GM19455 (cell line): Measurements from ENCODE around the gene TCP11L2.
"Not testable (repeated sequence)": the region's sequence is repeated elsewhere in the genome, so short reads cannot be mapped to it uniquely, and the experiment has no call there.

Experiments
- ATAC-seq: cut with Tn5 transposase; IDR thresholded peaks from one replicate; pipeline ENCODE4 v1.9.1; 2021; ENCODE audit not compliant: unreplicated experiment

TCP11L2 gene

DNA sequence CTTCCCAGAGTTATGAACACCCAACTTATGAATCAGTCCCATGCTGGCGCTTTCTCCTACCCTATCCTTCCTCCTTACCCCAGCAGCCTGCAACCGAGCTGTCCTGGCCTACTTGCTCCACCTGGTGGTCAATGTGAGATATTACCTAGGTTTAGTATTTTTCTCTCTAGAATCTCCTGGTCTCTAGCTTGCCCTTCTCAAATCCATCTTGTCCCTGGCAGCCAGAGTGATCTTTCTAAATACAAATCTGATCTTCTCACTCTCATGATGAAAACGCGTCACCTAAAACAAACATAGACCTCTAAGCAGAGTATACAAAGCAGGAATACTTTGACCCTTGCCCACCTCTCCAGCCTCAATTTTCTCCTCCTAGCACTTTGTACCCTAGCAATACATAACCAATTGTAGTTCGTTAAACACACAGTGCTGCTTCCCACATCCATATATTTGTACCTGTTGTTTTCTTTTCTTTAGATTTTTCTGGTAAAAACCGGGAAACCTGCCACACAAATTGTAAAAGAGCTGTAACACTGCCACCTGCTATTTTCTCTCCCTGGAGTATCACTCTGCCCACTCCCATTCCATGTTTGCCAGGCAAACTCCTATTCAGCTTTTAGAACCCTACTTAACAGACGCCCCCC is 20.0 kb upstream of the TCP11L2 start:
- no peak for ATAC-seq

DNA sequence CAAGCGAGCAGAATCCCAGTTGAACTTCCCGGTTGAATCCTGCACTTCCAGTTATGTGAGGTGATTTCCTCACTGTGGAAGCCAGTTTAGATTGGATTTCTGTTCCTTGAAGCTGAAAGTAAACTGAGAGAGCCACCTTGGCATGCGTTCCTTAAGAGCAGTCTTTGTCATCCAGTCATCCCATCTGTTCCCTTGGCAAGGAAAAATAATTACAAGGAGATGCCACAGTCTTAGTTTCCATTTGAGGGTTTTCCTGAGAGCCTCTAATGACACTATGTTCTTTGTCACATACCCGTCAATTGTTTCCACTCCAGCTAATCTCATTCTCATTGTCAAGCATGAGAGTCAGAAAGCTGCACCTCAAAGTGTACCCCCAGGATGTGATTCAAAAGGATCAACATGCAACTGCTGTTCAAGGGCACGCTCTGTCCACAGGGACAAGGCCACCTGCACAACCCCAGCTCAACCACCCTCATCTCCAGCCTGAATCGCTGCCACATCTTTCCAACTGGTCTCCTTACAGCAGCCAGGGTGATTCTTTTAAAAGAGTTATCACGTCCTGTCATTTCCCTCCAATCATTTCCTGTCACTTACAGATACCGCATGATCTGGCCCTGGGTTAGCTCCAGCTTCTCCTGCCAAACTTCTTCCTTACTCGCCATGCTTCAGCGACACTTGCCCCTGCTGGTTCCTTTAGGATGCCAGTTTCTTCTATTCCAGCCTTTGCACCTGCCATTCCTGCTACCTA is 18.0 kb upstream of the TCP11L2 start:
- ATAC-seq: no peak

DNA sequence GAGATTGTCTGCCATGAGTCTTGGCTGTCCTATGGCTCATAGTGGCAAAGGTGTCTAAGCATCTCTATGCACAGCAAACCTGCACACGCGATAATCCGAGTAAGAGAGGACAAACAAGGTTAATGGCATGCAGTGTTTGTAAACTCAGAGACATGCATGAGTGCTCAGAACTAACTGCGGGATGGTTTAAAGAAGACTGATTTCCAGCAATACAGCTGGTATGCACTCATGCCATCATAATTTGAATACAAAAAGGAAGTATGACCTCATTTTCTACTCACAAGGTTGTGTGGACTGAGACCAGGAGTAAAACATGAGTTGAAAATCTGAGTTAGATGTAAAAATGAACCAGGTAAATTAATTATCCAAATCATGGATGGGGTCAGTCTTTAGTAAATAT is 16.6 kb upstream of the TCP11L2 start:
- no peak for ATAC-seq

DNA sequence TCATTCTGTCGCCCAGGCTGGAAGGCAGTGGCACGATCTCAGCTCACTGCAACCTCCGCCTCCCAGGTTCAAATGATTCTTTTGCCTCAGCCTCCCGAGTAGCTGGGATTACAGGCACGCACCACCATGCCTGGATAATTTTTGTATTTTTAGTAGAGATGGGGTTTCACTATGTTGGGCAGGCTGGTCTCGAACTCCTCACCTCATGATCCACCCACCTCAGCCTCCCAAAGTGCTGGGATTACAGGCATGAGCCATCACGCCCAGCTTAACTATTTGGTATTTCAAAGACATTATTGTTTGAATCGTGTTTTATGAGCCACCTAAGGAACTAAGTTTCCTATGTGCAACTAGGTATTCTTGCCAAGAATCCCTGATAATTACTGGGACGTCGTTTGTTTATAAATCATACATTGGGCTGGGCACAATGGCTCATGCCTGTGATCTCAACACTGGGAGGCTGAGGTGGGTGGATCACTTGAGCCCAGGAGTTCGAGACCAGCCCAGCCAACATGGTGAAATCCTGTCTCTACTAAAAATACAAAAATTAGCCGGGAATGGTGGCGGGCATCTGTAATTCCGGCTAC is 15.9 kb upstream of the TCP11L2 start:
- ATAC-seq: not testable (repeated sequence)

DNA sequence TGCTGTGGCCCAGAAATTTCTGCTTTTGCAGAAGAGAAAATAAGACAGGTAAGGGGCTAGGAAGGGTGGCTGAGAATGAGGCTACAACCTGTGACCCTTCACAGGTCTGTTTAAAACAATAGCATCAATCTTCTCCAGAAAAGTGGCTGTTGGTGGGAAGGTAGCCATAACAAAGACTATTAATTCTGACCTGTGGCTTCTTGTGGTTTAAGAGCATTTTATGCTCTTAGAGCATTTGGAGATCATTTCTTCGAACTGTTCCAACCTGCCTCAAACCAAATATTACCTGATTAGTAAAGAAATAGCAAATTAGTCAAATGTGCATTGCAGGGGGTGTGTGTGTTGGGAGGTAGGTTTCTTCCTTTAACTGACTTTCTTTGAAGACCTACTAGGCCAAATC is 15.2 kb upstream of the TCP11L2 start:
- no peak for ATAC-seq

DNA sequence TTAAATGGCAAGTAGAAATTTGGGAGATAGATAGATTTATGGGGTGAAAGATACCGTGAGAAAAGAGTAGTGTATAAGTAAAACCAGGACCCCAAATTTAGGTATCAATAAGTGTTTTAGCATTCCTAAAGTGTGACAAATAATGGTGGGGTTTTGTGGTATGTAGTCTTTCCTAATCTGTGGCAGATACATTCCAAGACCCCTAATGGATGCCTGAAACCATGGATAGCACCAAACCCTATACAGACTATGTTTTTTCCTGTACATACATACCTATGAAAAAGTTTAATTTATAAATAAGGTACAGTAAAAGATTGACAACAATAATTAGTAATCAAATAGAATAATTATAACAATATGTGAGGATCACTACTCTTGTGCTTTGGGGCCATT is 14.4 kb upstream of the TCP11L2 start:
- ATAC-seq: no peak

DNA sequence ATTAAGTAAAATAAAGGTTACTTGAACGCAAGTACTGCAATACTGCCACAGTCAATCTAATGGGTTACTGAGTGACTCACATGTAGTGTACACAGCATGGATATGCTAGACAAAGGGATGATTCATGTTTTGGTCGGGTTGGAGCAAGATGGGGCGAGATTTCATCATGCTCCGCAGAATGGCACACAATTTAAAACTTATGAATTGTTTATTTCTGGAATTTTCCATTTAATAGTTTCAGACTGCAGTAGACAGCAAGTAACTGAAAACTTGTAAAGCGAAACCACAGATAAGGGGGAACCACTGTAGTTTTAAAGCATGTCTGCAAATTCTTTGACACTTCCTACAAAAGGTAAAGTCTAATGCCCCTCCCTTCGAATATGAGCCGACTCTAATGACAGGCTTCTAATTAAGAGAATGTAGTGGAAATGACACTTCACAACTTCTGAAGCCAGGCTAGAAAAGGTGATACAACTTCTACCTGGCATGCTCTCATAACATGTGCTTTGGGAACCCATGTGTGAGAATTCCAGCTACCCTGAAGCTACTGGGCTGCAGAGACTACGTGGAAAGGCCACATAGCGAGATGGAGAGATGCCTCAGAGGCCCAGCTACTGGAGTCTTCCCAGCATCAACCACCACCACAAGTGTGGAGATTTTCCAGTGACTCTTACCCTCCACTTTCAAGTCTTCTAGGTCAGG is 13.9 kb upstream of the TCP11L2 start:
- ATAC-seq: no peak

DNA sequence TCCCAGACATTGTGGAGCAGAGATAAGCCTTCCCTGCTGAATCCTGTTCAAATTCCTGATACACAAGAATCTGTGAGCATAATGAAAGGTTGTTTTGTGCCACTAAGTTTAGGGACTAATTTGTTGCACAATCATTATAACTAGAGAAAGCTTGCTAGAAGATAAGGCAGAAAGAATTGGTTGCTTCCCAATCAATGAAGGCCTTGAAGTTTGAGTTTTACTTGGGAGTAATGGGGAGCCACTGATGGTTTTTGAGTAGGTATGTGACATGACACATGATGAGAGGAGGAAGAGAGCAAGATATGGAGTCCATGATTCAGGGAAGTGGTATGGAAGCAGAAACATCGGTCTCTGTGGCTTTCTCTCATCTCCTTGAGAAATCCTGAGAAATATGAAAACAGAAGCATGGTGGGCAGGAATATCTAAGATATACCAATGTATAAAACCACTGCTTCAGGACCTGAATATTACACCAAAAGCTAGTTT is 13.3 kb upstream of the TCP11L2 start:
- ATAC-seq: no peak

DNA sequence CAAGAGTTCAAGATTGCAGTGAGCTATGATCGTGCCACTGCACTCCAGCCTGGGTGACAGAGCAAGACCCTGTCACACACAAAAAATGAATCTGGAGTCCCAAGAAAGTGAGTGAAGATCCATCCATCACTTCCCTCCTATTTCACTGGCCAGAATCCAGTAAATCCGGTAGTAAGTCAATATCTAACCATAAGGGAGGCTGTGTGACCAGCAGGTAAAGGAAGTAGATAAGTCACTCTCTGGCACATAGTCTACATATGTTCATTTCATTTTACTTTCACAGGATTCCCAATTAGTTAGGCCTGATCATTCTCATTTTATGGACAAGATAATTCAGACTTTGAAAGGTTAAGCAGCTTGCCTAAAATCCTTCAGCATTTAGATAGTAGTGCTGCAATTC is 11.9 kb upstream of the TCP11L2 start:
- no peak for ATAC-seq

DNA sequence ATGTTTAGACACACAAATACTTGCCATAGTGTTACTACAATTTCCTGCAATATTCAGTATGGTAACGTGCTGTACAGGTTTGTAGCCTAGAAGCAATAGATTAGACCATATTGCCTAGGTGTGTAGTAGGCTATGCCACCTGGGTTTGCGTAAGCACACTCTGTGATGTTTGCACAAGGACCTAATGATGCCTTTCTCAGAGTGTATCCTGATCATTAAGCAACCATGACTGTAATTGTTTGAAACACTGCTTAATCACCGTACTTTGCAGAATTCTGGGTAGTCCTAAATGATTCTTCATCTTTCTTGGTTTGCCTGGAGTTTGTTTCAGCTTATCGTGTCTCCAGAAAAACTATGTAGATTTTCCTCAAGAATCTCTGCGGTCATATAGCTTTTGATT is 11.2 kb upstream of the TCP11L2 start:
- ATAC-seq: no peak

DNA sequence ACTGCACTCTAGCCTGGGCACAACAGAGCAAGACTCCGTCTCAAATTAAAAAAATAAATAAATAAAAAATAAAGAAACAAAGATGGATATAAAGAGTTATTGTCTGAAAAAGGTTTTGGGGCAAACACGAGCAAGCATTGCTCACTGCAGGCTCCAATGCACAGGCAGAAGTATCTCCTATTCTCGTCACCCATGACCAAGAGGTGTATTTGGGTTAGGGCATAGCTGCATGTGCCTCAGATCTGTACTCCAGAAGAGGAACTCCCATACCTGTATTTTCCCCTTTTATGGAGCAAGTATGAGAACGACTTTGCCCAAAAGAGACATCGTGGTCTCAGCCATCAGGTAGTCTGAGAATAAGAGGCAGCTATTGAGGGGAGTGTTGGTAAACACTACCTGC is 10.2 kb upstream of the TCP11L2 start:
- no peak for ATAC-seq

DNA sequence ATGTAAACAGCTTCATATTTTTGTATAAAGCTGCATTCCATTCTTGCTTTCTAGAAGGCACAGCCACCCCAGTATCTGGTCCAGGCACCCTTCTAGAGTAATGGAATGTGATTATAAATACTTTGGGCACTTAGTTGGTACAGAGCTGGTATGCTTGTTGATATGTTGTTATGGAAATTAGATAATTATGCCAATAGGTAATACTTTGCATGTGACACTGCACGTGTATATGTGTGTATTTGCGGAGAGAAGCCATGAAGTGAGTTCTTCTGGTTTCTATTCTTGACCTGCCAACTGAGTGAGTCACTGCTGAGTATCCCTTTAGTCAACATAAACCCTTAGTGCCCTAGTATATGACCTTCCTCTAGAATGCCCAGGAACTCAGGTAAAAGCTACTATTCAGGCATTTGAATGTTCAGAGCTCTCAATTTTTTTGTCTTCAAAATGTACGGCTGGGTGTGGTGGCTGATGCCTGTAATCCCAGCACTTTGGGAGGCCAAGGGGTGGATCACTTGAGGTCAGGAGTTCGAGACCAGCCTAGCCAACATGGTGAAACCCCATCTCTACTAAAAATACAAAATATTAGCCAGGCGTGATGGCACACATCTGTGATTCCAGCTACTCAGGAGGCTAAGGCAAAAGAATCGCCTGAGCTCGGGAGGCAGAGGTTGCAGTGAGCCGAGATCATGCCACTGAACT is 6.2 kb upstream of the TCP11L2 start:
- no peak for ATAC-seq

DNA sequence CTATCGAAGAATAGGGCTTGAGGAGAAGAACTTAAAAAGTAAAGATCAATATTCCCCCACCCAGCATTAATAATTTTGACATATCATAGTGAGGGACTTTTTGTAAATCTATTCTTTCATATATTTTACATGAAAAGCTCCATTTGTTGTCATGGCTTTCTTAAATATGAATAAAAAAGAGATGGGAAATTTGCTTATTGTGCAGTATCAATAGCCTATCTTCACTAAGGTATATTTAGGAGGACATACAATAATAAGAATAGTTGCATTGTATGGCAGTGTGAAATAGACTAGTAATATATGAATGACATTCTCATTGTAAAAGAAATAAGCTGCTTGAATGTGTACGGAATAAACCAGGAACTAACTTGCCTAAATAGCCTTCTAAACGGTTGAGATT is 5.5 kb upstream of the TCP11L2 start:
- no peak for ATAC-seq

DNA sequence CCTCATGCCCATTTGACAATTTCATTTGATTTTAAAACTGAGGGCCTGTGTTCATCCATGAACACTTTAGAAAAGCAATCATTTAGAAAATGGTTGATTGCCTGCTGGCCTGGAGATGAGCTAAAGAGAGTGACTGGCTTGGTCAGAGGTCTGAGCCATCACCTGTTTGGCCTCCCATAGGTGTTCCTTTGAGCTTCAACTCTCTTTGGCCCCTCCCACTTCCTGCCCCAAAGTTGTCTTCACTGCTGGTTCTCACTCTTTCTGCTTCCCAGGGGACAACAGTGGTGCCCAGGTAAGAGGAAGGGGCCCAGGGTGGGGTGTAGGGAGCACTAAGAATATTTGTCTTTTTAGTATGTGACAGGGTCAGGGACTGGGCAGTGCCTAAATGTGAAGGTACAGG is 4.9 kb upstream of the TCP11L2 start:
- ATAC-seq: no peak

DNA sequence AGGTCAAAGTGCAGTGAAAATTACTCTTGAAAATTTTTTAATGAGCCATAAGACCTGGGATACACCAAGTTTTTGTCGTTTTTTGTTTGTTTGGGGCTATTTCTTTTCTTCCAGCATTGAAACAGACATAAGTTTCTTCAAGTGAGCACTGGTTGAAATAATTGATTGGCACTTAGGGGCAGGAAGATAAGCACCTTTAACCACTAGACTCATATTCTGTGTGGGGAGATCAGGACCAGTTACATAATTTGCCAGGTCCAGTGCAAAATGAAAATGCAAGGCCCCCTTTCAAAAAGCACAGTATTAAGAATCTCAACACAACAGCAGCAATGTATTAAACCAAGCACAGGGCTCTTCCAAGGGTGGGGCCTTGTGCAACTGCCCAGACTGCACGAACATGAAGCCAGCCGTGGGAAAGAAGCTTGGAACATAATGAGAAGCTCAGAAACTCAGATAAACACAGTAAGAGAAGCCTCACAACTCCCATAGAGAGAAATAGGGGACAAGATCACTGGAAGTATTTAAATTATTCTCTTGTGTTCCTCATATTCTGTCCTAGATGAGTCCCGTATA is 3.2 kb upstream of the TCP11L2 start:
- ATAC-seq: no peak

DNA sequence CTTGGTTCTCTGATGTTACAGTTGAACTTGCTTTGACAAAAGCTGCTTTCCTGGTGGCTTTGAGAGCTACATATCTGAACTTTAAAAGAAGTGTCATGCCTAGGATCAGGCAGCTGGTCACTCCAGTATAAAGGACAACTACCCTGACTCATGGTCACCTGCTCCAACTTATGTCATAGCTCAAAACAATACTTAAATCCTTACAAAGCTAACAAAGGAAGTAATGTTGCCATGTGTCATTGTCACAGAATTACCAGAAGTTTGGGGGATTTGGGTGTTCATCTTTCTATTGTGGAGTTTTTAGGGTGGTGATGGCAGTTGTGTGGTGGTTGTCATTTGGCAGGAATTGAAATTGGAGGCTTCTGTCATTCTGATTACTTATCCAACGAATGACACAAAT is 1.8 kb upstream of the TCP11L2 start:
- no peak for ATAC-seq

DNA sequence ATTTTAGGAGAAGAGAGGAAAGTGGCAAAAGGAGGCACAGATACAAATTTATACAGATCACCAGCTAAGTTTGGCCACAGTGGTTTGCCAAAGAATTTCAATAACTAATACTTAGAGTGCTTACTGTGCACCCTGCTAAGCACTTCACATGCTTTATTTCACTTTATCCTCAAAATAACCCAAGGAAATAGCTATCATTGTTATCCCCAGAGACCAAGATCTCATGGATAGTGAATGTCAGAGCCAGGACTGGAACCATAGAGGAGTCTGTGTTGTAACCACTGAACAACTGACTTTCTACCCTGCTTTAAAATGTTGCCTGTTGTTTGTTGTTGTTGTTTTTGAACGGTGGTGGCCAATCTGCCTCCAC is 1.3 kb upstream of the TCP11L2 start:
- no peak for ATAC-seq

DNA sequence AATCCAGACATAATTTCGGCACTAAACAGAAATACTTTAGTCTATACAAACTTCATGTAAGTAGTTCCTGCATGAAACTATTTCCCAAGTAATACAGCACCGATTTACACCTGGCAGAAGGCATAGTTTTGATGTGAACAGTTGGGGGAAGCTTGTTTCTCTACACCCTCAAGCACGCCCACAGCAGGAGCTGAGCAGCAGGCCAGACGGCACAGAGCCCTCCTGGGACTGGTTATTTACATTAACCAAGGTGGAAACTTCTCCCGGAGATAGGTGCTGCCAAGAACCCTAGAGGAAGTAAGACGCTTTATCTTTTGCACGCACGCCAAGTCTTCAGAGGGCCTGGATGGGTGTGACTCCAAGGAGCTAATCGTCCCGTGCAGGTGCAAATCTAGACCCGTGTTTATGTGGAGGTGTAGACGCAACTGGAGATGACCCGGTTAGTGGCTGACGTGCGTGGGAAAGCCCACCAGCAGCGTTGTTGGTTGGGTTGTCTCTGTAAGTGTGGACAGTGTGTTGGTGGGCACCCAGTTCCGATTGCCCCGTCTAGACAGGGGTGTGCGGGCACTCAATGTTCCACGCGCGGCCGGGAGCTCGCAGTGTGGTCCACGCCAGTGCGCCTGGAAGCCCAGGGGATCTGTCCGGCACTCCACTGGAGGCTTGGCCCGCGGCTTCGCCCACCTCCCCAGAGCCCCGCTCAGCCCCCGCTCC is 767 bp upstream of the TCP11L2 start:
- peak; percentile 63 for ATAC-seq

DNA sequence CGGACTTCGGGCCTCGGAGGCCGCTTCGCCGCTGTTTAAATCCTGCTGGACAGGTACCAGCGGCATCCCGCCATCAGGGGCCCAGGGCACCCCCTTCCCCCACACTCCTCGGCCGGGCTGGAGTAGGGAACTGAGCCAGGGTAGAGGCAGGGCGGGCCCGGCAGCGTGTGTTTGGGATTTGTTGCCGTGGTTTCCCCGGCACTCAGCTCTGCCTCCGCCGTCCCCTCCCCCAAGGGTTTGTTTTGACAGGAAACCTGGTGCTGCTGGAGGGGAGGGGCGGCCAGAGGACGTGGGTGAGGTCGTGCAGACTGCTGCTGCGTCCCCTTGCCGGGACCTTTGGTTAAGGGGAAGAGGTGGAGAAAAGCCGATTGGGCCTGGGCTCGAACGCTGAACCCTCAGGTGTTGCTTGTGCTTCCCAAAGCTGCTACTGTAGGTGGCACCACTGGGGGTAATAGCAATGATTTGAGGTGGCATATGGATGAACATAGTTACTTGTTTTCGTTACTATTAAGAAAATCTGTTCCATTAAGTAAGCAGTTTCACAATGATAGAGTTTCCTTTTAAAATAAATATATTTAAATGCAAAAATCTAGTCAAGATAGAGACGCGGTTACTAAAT is 778 bp downstream of the TCP11L2 start:
- peak; percentile 16 for ATAC-seq

DNA sequence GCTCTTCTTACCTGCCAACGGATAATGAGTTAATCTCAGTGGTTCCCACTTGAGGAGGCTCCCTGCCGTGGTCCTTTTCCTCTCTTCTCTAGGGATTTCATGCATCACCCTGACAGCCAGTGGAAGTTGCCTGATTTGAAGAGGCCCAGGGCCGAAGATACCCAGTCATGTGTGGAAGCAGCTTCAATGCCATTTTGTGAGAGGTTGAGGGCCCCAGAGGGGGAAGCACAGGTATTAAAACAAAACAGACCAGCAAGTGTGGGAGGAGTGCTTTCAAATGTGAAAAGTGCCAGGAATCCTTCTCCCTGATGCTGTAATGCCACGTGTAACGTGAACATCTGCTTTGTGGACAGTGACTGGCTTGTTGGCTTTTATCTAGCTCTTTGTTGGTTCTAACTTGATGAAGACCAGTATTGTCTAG is 1.5 kb downstream of the TCP11L2 start:
- ATAC-seq: no peak
